HG03064 (cell line): Measurements from ENCODE around the gene C11orf91.
"Not testable (repeated sequence)": the region's sequence is repeated elsewhere in the genome, so short reads cannot be mapped to it uniquely, and the experiment has no call there.

Experiments
- ATAC-seq: cut with Tn5 transposase; IDR thresholded peaks from one replicate; pipeline ENCODE4 v1.9.1; 2021; ENCODE audit warnings: low read depth; ENCODE audit not compliant: unreplicated experiment

The C11orf91 gene

GRCh38 chr11:33674035-33674814, 26.4 kb downstream of the C11orf91 start:
- no peak for ATAC-seq

DNA sequence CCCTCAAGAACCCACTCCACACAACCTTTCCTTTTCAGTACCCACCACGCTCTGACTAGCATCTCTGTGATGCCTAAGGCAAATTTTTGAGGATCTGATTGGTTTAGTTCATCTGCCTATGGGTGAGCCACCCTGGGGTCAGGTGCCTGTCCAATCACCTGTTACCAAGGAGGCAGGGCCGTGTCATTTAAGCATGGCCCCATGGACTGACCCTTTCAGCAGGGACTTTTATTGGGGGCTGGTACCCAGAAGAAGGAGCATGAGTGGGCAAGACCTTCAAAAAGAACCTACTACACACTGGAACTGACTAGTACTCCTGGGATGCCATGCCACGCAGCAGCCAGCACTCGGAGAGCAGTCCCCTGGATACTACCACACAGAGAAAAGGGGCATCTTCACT, 28.4 kb downstream of the C11orf91 start:
- ATAC-seq = no peak

DNA sequence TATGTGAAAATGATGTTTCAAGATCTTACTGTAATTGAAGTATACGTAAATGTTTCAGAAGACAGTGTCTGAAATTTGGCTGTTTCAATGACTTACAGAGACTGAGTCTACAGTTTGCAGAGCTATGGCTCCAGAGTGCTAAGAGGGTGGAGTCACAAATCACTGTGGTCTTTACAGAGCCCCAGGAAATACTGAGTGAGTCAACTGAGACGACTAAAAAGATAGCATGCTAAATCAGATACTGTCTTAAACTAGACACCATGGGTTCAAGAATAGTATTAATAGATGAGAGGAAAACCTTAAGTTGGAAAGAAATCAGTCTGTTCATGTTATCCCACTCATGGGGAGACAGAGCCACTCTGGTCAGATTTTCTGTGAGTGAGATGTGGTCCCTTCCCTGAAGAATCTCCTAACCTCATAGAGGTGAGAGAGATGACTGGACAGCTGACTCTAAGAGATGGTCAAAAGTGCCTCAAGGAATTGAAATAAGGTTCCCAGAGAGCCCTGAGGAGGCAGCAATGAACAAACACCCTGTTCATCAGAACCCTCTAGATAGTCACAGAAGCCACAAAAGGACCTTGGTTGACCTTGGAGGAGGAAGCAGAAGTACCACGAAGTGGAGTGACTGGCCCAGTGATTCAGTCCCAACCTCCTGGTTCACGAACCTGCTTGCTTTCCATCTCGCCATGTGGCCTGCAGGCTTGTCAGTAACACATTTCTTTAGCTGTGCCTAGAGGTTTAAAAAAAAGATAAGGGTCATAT, 30.2 kb downstream of the C11orf91 start:
- ATAC-seq = no peak

DNA sequence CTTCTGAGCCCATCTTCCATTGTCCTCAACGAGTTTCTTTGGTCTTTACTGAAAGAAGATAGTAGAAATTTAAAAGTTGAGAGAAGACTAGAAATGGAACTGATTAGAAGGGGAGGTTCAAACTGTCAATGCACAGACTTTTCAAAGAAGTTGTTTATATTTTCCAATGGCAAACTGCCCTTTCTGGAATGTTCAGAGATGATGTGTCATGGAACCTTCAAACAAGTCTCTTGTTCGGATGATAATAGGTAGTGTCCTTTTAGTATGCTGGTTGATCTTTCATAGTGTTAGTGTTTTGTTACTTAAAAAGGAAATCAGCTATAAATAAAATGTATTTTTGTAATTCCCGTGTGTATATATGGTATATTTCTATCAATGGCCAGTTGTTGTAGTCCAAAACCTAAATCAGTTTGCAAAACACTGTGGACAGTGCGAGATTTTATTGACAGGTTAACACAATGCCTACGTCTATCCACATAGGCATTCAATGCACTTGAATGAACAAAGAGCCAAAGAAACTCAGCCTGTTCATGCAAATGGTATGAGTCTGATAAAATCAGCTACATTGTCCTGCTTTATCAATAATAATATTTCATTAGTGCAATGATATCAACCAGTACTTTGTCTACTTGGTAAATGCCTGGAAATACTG, 30.9 kb downstream of the C11orf91 start:
- no peak for ATAC-seq

DNA sequence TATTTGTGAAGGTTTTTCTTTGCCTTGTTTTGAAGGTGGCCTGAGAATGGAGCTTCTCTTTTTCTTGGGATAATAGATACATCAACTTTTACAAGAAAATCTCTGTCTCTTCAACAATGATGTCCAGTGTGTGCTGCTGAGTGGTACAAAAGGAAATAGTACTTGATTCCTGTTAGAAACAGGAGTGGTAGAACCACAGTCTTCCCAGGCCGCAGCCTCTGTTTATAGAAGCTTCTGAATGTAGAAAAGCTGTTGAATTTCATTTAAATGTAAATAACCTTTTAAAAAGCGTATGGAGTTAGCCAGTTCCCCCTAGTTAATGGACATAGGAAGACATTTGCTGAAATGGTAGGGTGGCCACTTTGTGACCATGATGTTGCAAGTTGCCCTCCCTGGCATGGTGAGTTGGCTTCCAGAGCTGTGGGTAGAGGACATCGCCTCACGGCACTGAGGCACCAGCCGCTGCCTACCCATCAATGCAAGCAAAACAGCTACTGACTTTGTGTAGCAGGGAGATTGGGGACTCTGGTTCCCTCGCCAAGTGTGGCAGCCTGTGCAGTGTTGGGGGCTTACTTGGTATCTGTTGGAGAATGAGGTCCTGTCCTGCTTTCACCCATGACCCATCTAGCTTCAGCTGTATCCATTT, 31.6 kb downstream of the C11orf91 start:
- ATAC-seq = no peak

DNA sequence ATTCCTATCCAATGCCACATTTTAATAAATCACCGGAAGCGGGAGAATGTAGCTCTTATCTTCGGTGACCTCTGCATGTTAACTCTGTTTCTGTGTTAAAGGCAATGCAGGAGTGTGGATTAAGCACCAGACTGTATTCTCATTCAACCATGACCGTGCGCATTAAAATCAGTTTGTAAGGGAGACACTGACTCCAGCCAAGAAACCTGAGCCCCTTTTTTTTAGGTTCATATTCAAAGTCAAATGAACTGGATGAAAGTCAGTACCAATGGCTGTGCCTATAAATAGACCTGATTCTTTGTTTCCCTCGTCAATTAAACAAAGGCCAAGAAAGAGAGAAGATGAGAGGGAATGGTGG, 32.2 kb downstream of the C11orf91 start:
- no peak for ATAC-seq

DNA sequence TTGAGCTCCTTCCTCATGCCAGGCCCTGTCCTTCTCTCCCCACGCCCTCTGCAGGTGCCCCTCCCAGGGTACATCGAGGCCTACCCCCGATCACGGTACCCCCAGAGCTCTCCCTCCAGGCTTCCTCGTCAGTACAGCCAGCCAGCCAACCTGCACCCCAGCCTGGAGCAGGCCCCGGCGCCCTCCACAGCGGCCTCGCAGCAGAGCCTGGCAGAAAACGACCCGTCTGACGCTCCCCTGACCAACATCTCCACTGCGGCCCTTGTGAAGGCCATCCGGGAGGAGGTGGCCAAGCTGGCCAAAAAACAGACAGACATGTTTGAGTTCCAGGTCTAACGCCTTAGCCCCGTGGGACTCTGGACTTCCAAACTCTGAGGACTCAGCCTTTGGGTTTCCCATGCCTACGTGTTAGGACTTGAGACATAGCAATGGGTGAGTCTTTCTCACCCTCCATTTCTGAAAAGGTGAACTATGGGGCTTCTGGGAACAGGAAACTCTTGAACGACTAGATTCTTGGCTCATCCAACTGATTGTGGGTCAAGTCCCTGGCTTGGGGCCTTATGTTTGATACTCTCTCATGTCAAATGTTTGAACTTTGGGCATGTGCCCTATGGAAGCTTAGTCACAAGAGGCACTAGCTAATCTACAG, 32.7 kb downstream of the C11orf91 start:
- ATAC-seq = no peak

DNA sequence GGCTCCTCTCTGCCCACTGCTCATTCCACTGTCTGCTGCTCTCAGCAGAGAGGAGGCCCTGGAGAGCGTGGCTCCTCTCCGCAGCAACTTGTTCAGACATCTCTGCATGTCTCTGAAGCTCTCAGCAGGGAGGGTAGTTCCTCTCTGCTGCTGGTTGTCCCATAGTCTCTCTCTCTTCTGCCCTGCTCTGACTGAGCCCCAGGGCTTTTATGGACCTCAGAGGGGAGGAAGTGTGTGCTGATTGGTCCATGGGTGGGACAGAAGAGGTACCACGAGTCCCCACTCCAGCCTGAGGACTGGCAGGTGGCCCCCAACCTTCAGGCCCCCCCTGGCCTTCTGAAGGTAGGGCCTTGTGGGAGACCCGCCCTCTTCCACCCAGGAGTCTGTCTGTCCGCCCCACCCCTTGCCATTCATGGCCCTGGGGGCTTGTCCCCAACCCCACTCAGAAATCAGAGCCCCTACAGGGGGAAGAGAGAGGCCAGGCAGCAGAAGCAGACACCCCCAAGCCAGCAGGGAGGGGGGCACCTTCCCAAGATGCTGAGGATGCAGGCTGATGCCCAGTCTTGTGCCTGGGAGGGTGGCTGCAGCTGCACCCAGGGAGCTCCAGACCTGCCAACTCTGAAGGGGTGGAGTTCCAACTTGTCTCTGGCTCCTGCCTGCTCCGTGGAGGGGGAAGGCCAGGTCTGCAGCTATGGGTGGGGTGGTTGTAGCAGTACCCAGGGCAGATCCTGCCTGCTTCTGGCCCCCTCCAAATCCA, 35.1 kb downstream of the C11orf91 start:
- no peak for ATAC-seq

GRCh38 chr11:33664827-33665226, 35.8 kb downstream of the C11orf91 start:
- no peak for ATAC-seq

GRCh38 chr11:33664166-33664565, 36.5 kb downstream of the C11orf91 start:
- ATAC-seq = no peak

DNA sequence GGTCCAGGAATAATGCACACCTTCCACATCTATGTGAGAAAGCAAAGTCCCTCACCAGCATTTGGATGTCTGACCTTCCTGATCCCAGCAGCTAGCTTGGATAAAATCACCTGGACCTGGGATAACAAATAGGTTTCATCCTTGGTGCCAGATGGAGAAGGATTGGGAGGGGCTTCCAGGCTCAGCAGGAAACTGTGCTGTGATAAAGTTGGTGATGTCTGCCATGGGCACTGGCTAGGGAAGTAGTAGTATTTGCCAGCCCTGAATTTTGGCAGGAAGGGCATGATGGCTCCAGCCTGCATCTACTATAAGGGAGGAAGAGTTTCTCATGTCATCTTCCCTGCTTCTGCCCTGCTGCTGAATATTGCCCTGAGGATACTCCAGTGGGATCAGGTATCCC, 37.5 kb downstream of the C11orf91 start:
- no peak for ATAC-seq

GRCh38 chr11:33661526-33661925, 39.1 kb downstream of the C11orf91 start:
- not testable (repeated sequence) for ATAC-seq

DNA sequence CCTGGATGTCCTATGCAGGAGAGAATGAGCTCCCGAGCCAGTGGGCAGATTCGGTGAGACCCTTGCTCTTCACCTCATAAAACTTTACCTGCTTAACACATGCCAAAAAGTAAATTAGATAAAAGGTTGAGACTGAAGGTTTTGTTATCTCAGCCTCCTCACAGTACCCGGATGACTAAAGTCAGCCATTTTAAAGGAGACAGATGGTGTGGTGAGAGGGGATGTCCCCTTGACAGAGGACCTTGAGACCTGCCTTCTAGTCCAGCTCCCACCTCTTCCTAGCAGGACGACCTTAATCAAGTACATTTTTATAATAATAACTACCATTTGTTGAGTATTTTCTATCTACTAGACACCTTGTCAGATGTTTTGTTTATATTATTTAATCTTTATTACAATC, 39.7 kb downstream of the C11orf91 start:
- ATAC-seq = no peak

GRCh38 chr11:33659370-33660139, 41.1 kb downstream of the C11orf91 start:
- no peak for ATAC-seq

GRCh38 chr11:33658195-33658900, 42.3 kb downstream of the C11orf91 start:
- no peak for ATAC-seq

- ATAC-seq = no peak
Measured at GRCh38 chr11:33657757-33658156, 42.9 kb downstream of the C11orf91 start.

DNA sequence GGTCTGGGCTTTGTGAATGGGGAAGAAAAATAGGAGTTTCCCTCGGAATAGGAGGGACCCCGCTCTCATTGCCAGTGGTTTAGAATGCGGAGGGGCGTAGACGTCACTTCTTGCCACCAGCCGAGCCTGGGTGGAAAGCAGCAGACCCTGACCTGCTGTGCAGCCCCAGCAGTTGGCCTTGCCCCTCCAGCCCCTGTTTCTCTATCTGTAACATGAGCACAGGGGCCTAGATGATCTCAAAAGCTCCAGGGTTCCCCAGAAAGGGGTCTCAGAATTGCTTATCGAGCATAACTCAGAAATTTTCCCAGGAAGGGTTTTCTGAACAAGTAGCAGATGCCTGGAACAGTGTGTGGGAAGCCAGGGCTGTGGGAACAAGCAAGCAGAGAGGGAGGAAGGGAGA, 43.9 kb downstream of the C11orf91 start:
- ATAC-seq = no peak

DNA sequence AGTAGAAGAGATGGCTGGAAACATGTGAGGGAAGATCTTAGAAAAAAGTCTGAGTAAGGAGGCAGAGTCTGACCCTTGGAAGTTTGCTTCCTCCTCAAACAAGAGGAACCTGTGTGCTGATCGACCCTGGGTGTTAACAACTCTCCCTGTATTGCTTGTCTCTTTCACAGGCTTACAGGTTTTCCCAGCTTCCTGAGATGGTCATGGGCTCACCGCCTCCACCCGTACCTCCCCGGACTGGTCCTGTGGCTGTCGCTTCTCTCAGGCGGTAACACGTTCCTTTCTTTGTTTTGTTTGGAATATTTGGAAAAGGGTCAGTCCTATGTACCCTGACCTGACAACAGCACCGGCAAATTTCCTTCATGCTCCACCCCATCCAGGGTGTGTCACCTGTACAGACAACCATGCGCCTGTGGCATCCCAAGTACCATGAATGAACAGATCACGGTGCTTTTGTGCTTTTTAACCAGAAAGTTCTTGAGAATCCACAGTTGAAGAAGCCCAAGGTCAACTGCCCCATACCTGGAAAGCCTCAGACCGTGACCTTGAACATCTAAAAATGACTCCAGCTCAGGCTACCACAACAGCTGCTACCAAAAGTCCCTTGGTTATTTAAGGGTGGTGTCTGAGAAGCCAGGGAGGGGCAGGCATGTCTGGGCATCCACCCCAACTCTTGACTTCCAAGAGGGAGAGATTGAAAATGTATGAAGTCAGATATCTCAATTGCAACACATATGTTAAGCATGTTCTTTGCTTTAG, 44.6 kb downstream of the C11orf91 start:
- no peak for ATAC-seq
